Inferior parietal cortex (tissue), 1 donor: Measurements from ENCODE around the gene DNAH17.

Experiments
- DNase-seq: peaks from one replicate; pipeline ENCODE4 v3.0.0-alpha.2; 2016; ENCODE audit errors: extremely low spot score

DNAH17 gene

GRCh38 chr17:78547035-78547434, 30.2 kb downstream of the DNAH17 start:
- DNase-seq, result no peak

- DNase-seq, result no peak
Observed at GRCh38 chr17:78546476-78546875, 30.7 kb downstream of the DNAH17 start.

- DNase-seq, result no peak
Observed at GRCh38 chr17:78544881-78545755, 32.1 kb downstream of the DNAH17 start.

GRCh38 chr17:78541488-78542206, 35.5 kb downstream of the DNAH17 start:
- no peak for DNase-seq

GRCh38 chr17:78539781-78540180, 37.4 kb downstream of the DNAH17 start:
- no peak for DNase-seq

GRCh38 chr17:78538033-78538776, 39.0 kb downstream of the DNAH17 start:
- no peak for DNase-seq

GRCh38 chr17:78537217-78537860, 39.9 kb downstream of the DNAH17 start:
- no peak for DNase-seq

- DNase-seq, result peak; percentile 19
Observed at GRCh38 chr17:78535273-78536197, 41.7 kb downstream of the DNAH17 start.

GRCh38 chr17:78534492-78535272, 42.5 kb downstream of the DNAH17 start:
- no peak for DNase-seq

GRCh38 chr17:78532922-78533640, 44.1 kb downstream of the DNAH17 start:
- DNase-seq, result no peak

- DNase-seq, result no peak
Observed at GRCh38 chr17:78532311-78532710, 44.9 kb downstream of the DNAH17 start.

GRCh38 chr17:78530675-78531074, 46.5 kb downstream of the DNAH17 start:
- DNase-seq, result no peak

- DNase-seq, result no peak
Observed at GRCh38 chr17:78529871-78530670, 47.1 kb downstream of the DNAH17 start.

- no peak for DNase-seq
Observed at GRCh38 chr17:78529251-78529650, 47.9 kb downstream of the DNAH17 start.

- DNase-seq, result no peak
Observed at GRCh38 chr17:78528541-78528940, 48.7 kb downstream of the DNAH17 start.

- no peak for DNase-seq
Observed at GRCh38 chr17:78527345-78527744, 49.9 kb downstream of the DNAH17 start.

- no peak for DNase-seq
Observed at GRCh38 chr17:78526231-78527025, 50.8 kb downstream of the DNAH17 start.
